KMS-11 (cell line): ENCODE results near the gene ALKBH5.

Experiments
- H2AFZ ChIP-seq: fragments of 200-600 bp; sonication (generic); 2 replicates; pipeline ENCODE4 v1.6.1; 2016; ENCODE audit warnings: antibody characterized with exemption, mixed run types, low read depth
- H3K27ac ChIP-seq: fragments of 200-600 bp; sonication (generic); 2 replicates; pipeline ENCODE4 v1.6.1; 2016; ENCODE audit warnings: mild to moderate bottlenecking, mixed run types
- H3K27me3 ChIP-seq: fragments of 200-600 bp; sonication (generic); 2 replicates; pipeline ENCODE4 v1.6.1; 2017; ENCODE audit warnings: mild to moderate bottlenecking, low read depth, mixed run types, moderate library complexity; ENCODE audit not compliant: insufficient read depth
- H3K36me3 ChIP-seq: fragments of 200-600 bp; sonication (generic); 2 replicates; pipeline ENCODE4 v1.6.1; 2017; ENCODE audit warnings: mild to moderate bottlenecking, mixed run types; ENCODE audit not compliant: insufficient read depth
- H3K4me1 ChIP-seq: fragments of 200-600 bp; sonication (generic); 2 replicates; pipeline ENCODE4 v1.6.1; 2016; ENCODE audit warnings: mild to moderate bottlenecking, low read depth, mixed run types; ENCODE audit not compliant: poor library complexity, severe bottlenecking
- H3K4me2 ChIP-seq: fragments of 200-600 bp; sonication (generic); 2 replicates; pipeline ENCODE4 v1.7.0; 2016; ENCODE audit warnings: mild to moderate bottlenecking, mixed run types
- H3K4me3 ChIP-seq: fragments of 200-600 bp; sonication (generic); IDR thresholded peaks from 2 replicates; pipeline ENCODE4 v1.6.1; 2017; ENCODE audit warnings: low read depth, low read length, mixed read lengths; ENCODE audit not compliant: insufficient read depth
- H3K79me2 ChIP-seq: fragments of 200-600 bp; sonication (generic); 2 replicates; pipeline ENCODE4 v1.6.1; 2016; ENCODE audit warnings: low read depth, mixed run types; ENCODE audit not compliant: insufficient read depth
- H3K9ac ChIP-seq: fragments of 200-600 bp; sonication (generic); 2 replicates; pipeline ENCODE4 v1.6.1; 2016; ENCODE audit warnings: mild to moderate bottlenecking, mixed run types
- H4K20me1 ChIP-seq: fragments of 200-600 bp; sonication (generic); 2 replicates; pipeline ENCODE4 v1.6.1; 2016; ENCODE audit warnings: mild to moderate bottlenecking, mixed run types; ENCODE audit not compliant: insufficient read depth
- CTCF ChIP-seq: fragments of 200-600 bp; sonication (generic); conservative IDR thresholded peaks from 2 replicates; pipeline ENCODE4 v1.6.1; 2017; ENCODE audit warnings: low read depth, mild to moderate bottlenecking, antibody characterized with exemption, low read length, moderate library complexity, mixed read lengths

ALKBH5 gene

GRCh38 chr17:18201108-18201507, 17.5 kb downstream of the ALKBH5 start:
- no peak overlapping the region for H3K4me2 ChIP-seq
- H4K20me1 ChIP-seq, result no peaks in the 10 kb centered on the region
- no peaks in the 10 kb centered on the region for H3K36me3 ChIP-seq
- H2AFZ ChIP-seq, result no peak overlapping the region
- H3K79me2 ChIP-seq, result no peaks in the 10 kb centered on the region; the same call in 1 of the 2 replicates
- no peak overlapping the region for H3K27ac ChIP-seq
- H3K27me3 ChIP-seq, result no peaks in the 10 kb centered on the region
- TF ChIP-seq CTCF, result no peak
- H3K9ac ChIP-seq, result no peak overlapping the region
- no peaks in the 10 kb centered on the region for H3K4me1 ChIP-seq
- no peak overlapping the region for H3K4me3 ChIP-seq

- Histone ChIP-seq H3K4me2 (no peak overlapping the region), H3K27me3 (no peaks in the 10 kb centered on the region), H3K27ac (no peak overlapping the region), H3K4me3 (no peak overlapping the region), H3K4me1 (no peaks in the 10 kb centered on the region), H2AFZ (no peak overlapping the region), H3K36me3 (no peaks in the 10 kb centered on the region), H3K9ac (no peak overlapping the region), H3K79me2 (no peaks in the 10 kb centered on the region; the same call in 1 of the 2 replicates), H4K20me1 (no peaks in the 10 kb centered on the region)
- no peak for TF ChIP-seq CTCF
These were observed 19.7 kb downstream of the ALKBH5 start for GRCh38 chr17:18203308-18203707.

- H3K4me3 ChIP-seq, result no peak overlapping the region
- no peak for TF ChIP-seq CTCF
- H3K4me1 ChIP-seq, result no peaks in the 10 kb centered on the region
- H3K4me2 ChIP-seq, result no peak overlapping the region
- no peaks in the 10 kb centered on the region for H3K79me2 ChIP-seq
- no peak overlapping the region for H3K27ac ChIP-seq
- no peak overlapping the region for H2AFZ ChIP-seq
- no peak overlapping the region for H3K9ac ChIP-seq
- no peaks in the 10 kb centered on the region for H4K20me1 ChIP-seq
- no peaks in the 10 kb centered on the region for H3K27me3 ChIP-seq
- H3K36me3 ChIP-seq, result no peaks in the 10 kb centered on the region
These were observed 22.2 kb downstream of the ALKBH5 start for GRCh38 chr17:18205861-18206260.

GRCh38 chr17:18206962-18207361, 23.3 kb downstream of the ALKBH5 start:
- Histone ChIP-seq H3K9ac (no peak overlapping the region), H3K4me3 (no peak overlapping the region), H3K27ac (no peak overlapping the region), H3K4me1 (no peaks in the 10 kb centered on the region), H3K4me2 (no peak overlapping the region), H3K27me3 (no peaks in the 10 kb centered on the region), H3K79me2 (no peaks in the 10 kb centered on the region), H4K20me1 (no peaks in the 10 kb centered on the region), H2AFZ (no peak overlapping the region), H3K36me3 (no peaks in the 10 kb centered on the region)
- TF ChIP-seq CTCF, result no peak
